H1 (cell line): Measurements from ENCODE around the gene DHRS12. TPM values are rescaled to one million over a fixed set of nuclear protein-coding genes. Genes with fewer than 3 reads are reported as not detected.

Experiments
- BACH1 ChIP-seq: IDR thresholded peaks from 2 replicates; pipeline ENCODE4 v1.6.1; 2012; ENCODE audit warnings: low read length, improper control_type of control experiment
- BRCA1 ChIP-seq: IDR thresholded peaks from 2 replicates; pipeline ENCODE4 v1.6.1; 2012; ENCODE audit warnings: low read depth, low read length, improper control_type of control experiment
- CBX5 ChIP-seq: fragments of 300-800, 300-1000 bp; sonication (generic); IDR thresholded peaks from 2 replicates; pipeline ENCODE4 v1.7.1; 2016; ENCODE audit warnings: antibody characterized with exemption, low read length, low read depth
- HDAC2 ChIP-seq, 2 experiments: fragments of 300-600 bp in 1 of 2; sonication (generic) in 1 of 2; IDR thresholded peaks; 2 replicates each; pipeline ENCODE4 v1.6.1; 2011 to 2012; ENCODE audit warnings: low read depth in 2 of 2, low read length in 2 of 2, mild to moderate bottlenecking in 2 of 2, moderate library complexity in 2 of 2, borderline replicate concordance in 1 of 2, inconsistent platforms in 1 of 2
- KDM5A ChIP-seq: fragments of 200-600 bp; IDR thresholded peaks from 2 replicates; pipeline ENCODE4 v1.7.1; 2012; ENCODE audit warnings: mild to moderate bottlenecking, low read length, inconsistent platforms, mixed read lengths
- RNF2 ChIP-seq: fragments of 200-900, 300-1000 bp; sonication (generic); IDR thresholded peaks from 2 replicates; pipeline ENCODE4 v1.7.1; 2016; ENCODE audit warnings: borderline replicate concordance, low read depth, mild to moderate bottlenecking, antibody characterized with exemption, low read length; ENCODE audit not compliant: poor library complexity, severe bottlenecking; ENCODE audit errors: missing control alignments
- SP4 ChIP-seq: IDR thresholded peaks from 2 replicates; pipeline ENCODE4 v1.6.1; 2012; ENCODE audit warnings: low read length, inconsistent platforms
- SUZ12 ChIP-seq: fragments of 200-600 bp; sonication (generic); IDR thresholded peaks from 2 replicates; pipeline ENCODE4 v1.6.1; 2012; ENCODE audit warnings: mild to moderate bottlenecking, inconsistent platforms, low read length, moderate library complexity, mixed read lengths
- ZNF274 ChIP-seq: IDR thresholded peaks from 2 replicates; pipeline ENCODE4 v1.7.0; 2012; ENCODE audit warnings: low read length, borderline replicate concordance; ENCODE audit errors: extremely low read depth
- polyA plus RNA-seq, 7 experiments: library from polyadenylated mRNA; depleted of rRNA in 3 of 7; stranded (reverse) in 5 of 7; unstranded in 2 of 7; fragments of >200 nt in 5 of 7; fragments of 200-250 nt in 2 of 7; gene quantifications; 1 replicate in 5 of 7; 2 replicates in 1 of 7; 4 replicates in 1 of 7; pipeline versions ENCODE4 v1.2.1 to v1.2.3, GENCODE V29; 2011 to 2013; ENCODE audit warnings: missing spikeins in 2 of 7, mixed read lengths in 2 of 7
- total RNA-seq: library from RNA; stranded (reverse); fragmentation: NEBNext Ultra II Directional; extraction: Animal tissue kit (Norgen Biotek cat#: 25700); gene quantifications from 2 replicates; pipeline ENCODE4 v1.2.1, GENCODE V29; 2021

Gene DHRS12
- total and polyA plus RNA-seq, 2 of the 8 experiments (the other 6 are each of a cell fraction or from before 2014, with no cell fraction given), result 8.7 TPM

- TF ChIP-seq HDAC2 (IDR thresholded peaks at IDR 0.05; ENCODE audit: borderline replicate concordance in 1 of 2, low read depth in 2 of 2, low read length in 2 of 2) (no peak), BRCA1 (no peak), SP4 (no peak), SUZ12 (no peak), KDM5A (no peak), BACH1 (no peak), ZNF274 (no peak), RNF2 (no peak), CBX5 (no peak)
Observed at GRCh38 chr13:51742611-51743010, 61.4 kb downstream of the DHRS12 start (continued).
